Upper lobe of left lung (tissue), 6 donors: ENCODE results near the gene LAMA5. TPM values are rescaled to one million over a fixed set of nuclear protein-coding genes. Genes with fewer than 3 reads are reported as not detected.
A peak's percentile ranks its signal among the peaks of the same experiment; 100 is the strongest.
"Not testable (repeated sequence)": the region's sequence is repeated elsewhere in the genome, so short reads cannot be mapped to it uniquely, and the experiment has no call there.

Source experiments
- ATAC-seq, 2 donors: fragments of 200-7000 bp; cut with Tn5 transposase; one replicate each; pipeline ENCODE4 v1.9.1; 2022; ENCODE audit warnings: mild to moderate bottlenecking in 2 of 2, moderate library complexity in 2 of 2; ENCODE audit not compliant: low FRiP score in 2 of 2
- DNase-seq, 2 donors: peaks; one replicate each; pipeline ENCODE4 v3.0.0-alpha.2; 2019 to 2020
- H3K27ac ChIP-seq, 4 donors: fragments of 200-600 bp; sonication (generic); one replicate each; pipeline ENCODE4 v1.5.1; 2016 to 2019
- H3K27me3 ChIP-seq, 4 donors: fragments of 200-600 bp; sonication (generic); one replicate each; pipeline ENCODE4 v1.5.1; 2017 to 2019
- H3K36me3 ChIP-seq, 4 donors: fragments of 200-600 bp; sonication (generic); one replicate each; pipeline ENCODE4 v1.5.1; 2016 to 2019
- H3K4me1 ChIP-seq, 4 donors: fragments of 200-600 bp; sonication (generic); one replicate each; pipeline ENCODE4 v1.5.1; 2018 to 2019
- H3K4me3 ChIP-seq, 4 donors: fragments of 200-600 bp; sonication (generic); one replicate each; pipeline ENCODE4 v1.5.1; 2017 to 2019; ENCODE audit warnings: mild to moderate bottlenecking in 2 of 4, moderate library complexity in 1 of 4
- H3K9me3 ChIP-seq, 4 donors: fragments of 200-600 bp; sonication (generic); one replicate each; pipeline ENCODE4 v1.5.1; 2018 to 2019
- CTCF ChIP-seq, 6 experiments: fragments of 450-650 bp in 4 of 6; fragments of 200-600 bp in 2 of 6; sonication (generic) in 2 of 6; IDR thresholded peaks; one replicate each; pipeline ENCODE4 v1.5.1; 2016 to 2019; ENCODE audit warnings: antibody characterized with exemption in 6 of 6
- EP300 ChIP-seq, 4 donors: sonication (generic); formaldehyde crosslinking; IDR thresholded peaks; one replicate each; pipeline ENCODE4 v1.5.1; 2017; ENCODE audit warnings: antibody characterized with exemption in 4 of 4, control low read depth in 2 of 4
- POLR2A ChIP-seq, 4 donors: fragments of 450-650 bp; IDR thresholded peaks; one replicate each; pipeline ENCODE4 v1.5.1; 2016 to 2017; ENCODE audit warnings: antibody characterized with exemption in 4 of 4, mild to moderate bottlenecking in 2 of 4
- POLR2AphosphoS5 ChIP-seq, 2 donors: sonication (generic); formaldehyde crosslinking; IDR thresholded peaks; one replicate each; pipeline ENCODE4 v1.5.1; 2017; ENCODE audit warnings: antibody characterized with exemption in 2 of 2
- WGBS, 2 donors: methylation state at CpG; one replicate each; pipeline ENCODE4 v1.1.5; 2017 to 2018; 5-methylcytosine and 5-hydroxymethylcytosine counted together
- total RNA-seq, 6 donors: library from RNA; depleted of rRNA in 4 of 6; stranded (reverse); fragments of >200 nt in 4 of 6; gene quantifications; one replicate each; pipeline versions ENCODE4 v1.1.0 to v1.2.1, GENCODE V29; 2016 to 2021
- donor health status: DM: no; HTN: no; CAD: no; lungs with moderate emphysema.
- donor health status: DM: no; HTN: yes; CAD: no; lungs with severe emphysema.

LAMA5 gene
- total RNA-seq, 6 donors from 2014 or later: 176 to 1,019 (median 307) TPM

- WGBS, 2 donors: 62 to 72% methylated on average over 9 to 24 of the region's 26 CpGs
- Histone ChIP-seq H3K4me1 (peaks cover 57 to 67% (median 57%) of the 10 kb centered on the region in 4 donors), H3K27me3 (no peaks in the 10 kb centered on the region), H3K9me3 (no peaks in the 10 kb centered on the region), H3K4me3 (no peak overlapping the region), H3K27ac (peak overlapping the region; percentile 51 to 77 (median 67)), H3K36me3 (no peaks in the 10 kb centered on the region)
- DNase-seq (peak; percentile 67 to 87), ATAC-seq (peak; percentile 43 to 75)
- TF ChIP-seq EP300 (IDR thresholded peaks at IDR 0.05): no peak
- TF ChIP-seq CTCF (IDR thresholded peaks at IDR 0.05): peak in 5 of 6 experiments; percentile 32 to 76 (median 72)
- TF ChIP-seq POLR2AphosphoS5 (IDR thresholded peaks at IDR 0.05): peak in 1 of 2 donors; percentile 13
- no peak for TF ChIP-seq POLR2A (IDR thresholded peaks at IDR 0.05)
Measured at GRCh38 chr20:62376112-62377063, 9.3 kb upstream of the LAMA5 start.

DNA sequence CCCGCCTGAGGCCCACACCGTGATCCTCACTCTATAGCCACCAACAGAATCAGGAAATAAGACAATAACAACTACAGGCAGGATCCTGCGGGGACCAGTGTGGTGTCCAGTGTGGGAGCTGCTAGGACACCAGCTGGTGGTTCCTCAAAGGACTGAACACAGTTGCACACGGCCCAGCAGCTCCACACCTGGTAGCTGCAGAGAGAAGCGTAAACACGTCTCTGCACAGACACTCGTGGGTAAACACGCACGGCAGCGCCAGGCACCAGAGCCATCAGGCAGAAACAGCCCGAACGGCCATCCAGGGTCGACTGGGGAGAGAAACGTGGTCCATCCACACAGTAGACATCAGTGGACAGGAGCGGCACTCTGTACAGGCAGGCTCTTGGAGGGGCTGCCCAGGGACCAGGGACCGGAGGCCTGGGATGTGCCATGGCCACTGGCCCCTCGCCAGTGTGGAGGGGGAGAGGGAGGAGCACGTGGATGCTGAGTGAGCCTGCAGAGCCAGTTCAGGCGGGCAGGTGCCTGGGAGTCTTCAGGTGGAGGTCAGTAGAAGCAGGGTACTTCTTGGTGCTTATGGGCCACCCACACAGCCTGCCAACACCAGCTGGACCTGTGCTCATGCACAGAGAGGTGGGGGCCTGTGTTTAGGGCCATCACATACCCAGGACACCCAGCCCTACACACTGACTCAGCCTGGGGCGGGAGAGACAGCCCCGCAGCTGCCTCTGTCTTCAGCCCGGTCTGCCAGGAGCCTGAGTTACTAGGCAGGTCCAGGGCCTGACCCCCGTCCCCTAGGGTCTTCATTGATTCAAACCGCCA is 7.4 kb upstream of the LAMA5 start:
- TF ChIP-seq CTCF (IDR thresholded peaks at IDR 0.05): no peak
- H3K36me3 ChIP-seq: no peaks in the 10 kb centered on the region
- H3K27ac ChIP-seq: peak overlapping the region; percentile 29 to 77 (median 58)
- no peak overlapping the region for H3K4me3 ChIP-seq
- peak in 1 of 2 donors; percentile 52 for DNase-seq
- no peak for ATAC-seq
- H3K9me3 ChIP-seq: no peaks in the 10 kb centered on the region
- H3K27me3 ChIP-seq: no peaks in the 10 kb centered on the region
- WGBS, 2 donors: 52 to 61% methylated on average over 10 to 19 of the region's 24 CpGs
- H3K4me1 ChIP-seq: peaks cover 57 to 73% (median 61%) of the 10 kb centered on the region in 4 donors

- H3K9me3 ChIP-seq, ATAC-seq, H3K27me3 ChIP-seq, H3K4me3 ChIP-seq, H3K36me3 ChIP-seq: not testable (repeated sequence)
- WGBS, 2 donors: 86 to 88% methylated on average over 11 to 27 of the region's 40 CpGs
- Histone ChIP-seq H3K4me1 (peaks cover 64 to 75% (median 69%) of the 10 kb centered on the region in 4 donors), H3K27ac (peak overlapping the region in 2 of 4 donors; percentile 64 to 77)
- peak in 1 of 2 donors; percentile 54 for DNase-seq
Measured at GRCh38 chr20:62373631-62374179, 6.6 kb upstream of the LAMA5 start.

DNA sequence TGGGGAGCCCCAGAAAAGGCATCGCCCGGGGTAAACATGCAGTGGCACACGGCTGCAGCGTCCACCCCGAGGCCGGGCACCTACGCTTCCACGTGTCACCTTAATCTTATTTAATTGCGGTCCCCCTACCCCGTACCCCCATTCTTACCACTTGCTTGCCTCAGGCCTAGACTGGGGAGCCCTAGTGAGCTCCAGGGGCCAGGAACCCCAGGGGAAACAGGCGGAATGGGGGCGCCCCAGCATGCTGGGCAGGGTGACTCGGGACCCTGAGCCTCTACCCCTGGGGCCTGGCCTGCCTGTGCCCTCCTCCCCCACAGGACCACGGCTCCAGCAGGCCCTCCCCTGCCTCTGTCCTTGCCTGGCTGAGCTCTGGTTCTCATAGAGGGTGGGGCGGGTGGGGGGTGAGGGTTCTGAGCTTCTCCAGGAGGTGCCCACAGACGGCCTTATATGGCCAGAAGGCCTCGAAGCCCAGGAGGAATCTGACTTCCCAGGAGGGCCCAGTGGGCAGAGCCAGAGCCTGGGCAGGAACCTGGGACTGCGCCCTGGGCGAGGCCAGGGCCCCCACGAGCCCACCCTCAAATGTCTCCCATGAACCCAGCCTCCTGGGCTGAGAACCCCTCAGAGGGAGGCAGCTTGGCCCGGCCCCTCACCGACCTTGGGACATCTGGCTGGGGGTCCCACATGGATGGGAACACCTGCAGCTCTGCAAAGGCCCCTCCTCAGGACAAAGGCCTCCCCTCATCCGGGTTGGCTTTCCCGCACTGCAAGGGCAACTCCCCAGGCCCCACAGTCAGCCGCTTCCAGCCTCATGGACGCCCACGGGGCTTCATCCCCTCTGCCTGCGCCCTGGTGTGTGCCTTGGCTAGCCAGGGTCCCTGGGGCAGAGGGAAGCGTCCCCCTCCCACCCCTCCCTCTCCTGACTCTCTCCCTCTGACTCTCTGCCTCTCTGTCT is 5.2 kb upstream of the LAMA5 start:
- ATAC-seq: no peak
- 82 to 87% methylated on average over 24 to 27 of the region's 29 CpGs for WGBS, 2 donors
- Histone ChIP-seq H3K4me1 (peaks cover 64 to 75% (median 69%) of the 10 kb centered on the region in 4 donors), H3K27me3 (peaks cover 0 to 16% (median 0%) of the 10 kb centered on the region in 4 donors), H3K4me3 (no peak overlapping the region), H3K9me3 (no peaks in the 10 kb centered on the region), H3K36me3 (no peaks in the 10 kb centered on the region), H3K27ac (no peak overlapping the region)
- TF ChIP-seq CTCF (IDR thresholded peaks at IDR 0.05) (no peak), EP300 (IDR thresholded peaks at IDR 0.05) (no peak), POLR2AphosphoS5 (IDR thresholded peaks at IDR 0.05) (no peak), POLR2A (IDR thresholded peaks at IDR 0.05) (no peak)
- DNase-seq: peak in 1 of 2 donors; percentile 67
